T-helper 2 cell treated with Interferon-gamma antibody and Interleukin-4, amounts not matched to agents 5 μg/mL and 100 μg/mL, for 36 hours (primary cell): ENCODE data around the gene IL36RN.

ENCODE experiments used
- DNase-seq: peaks from one replicate; pipeline ENCODE4 v3.0.0; 2021; ENCODE audit warnings: low spot score
- H3K27ac Mint-ChIP-seq: one replicate; pipeline ENCODE4 v1.8.0; 2021; ENCODE audit warnings: mild to moderate bottlenecking, mixed read lengths
- H3K27me3 Mint-ChIP-seq: one replicate; pipeline ENCODE4 v1.8.0; 2021; ENCODE audit warnings: low read depth, mixed read lengths
- H3K36me3 Mint-ChIP-seq: one replicate; pipeline ENCODE4 v1.8.0; 2021; ENCODE audit warnings: low read depth, mixed read lengths
- H3K4me1 Mint-ChIP-seq: one replicate; pipeline ENCODE4 v1.8.0; 2021; ENCODE audit warnings: low read depth, mixed read lengths
- H3K4me3 Mint-ChIP-seq: one replicate; pipeline ENCODE4 v1.8.0; 2022; ENCODE audit warnings: mild to moderate bottlenecking, moderate library complexity, mixed read lengths
- H3K9me3 Mint-ChIP-seq: one replicate; pipeline ENCODE4 v1.8.0; 2021; ENCODE audit warnings: mixed read lengths

The IL36RN gene

GRCh38 chr2:113028112-113028511 lies 30.9 kb upstream of the IL36RN start:
- DNase-seq: no peak
- H3K4me3 Mint-ChIP-seq: no peak overlapping the region
- H3K4me1 Mint-ChIP-seq: no peaks in the 10 kb centered on the region
- H3K9me3 Mint-ChIP-seq: no peaks in the 10 kb centered on the region
- peaks cover 48% of the 10 kb centered on the region for H3K27me3 Mint-ChIP-seq
- H3K27ac Mint-ChIP-seq: no peak overlapping the region
- no peaks in the 10 kb centered on the region for H3K36me3 Mint-ChIP-seq

- H3K27ac Mint-ChIP-seq: no peak overlapping the region
- H3K4me3 Mint-ChIP-seq: no peak overlapping the region
- H3K27me3 Mint-ChIP-seq: peaks cover 29% of the 10 kb centered on the region
Observed at GRCh38 chr2:113032737-113033136, 26.3 kb upstream of the IL36RN start.

DNA sequence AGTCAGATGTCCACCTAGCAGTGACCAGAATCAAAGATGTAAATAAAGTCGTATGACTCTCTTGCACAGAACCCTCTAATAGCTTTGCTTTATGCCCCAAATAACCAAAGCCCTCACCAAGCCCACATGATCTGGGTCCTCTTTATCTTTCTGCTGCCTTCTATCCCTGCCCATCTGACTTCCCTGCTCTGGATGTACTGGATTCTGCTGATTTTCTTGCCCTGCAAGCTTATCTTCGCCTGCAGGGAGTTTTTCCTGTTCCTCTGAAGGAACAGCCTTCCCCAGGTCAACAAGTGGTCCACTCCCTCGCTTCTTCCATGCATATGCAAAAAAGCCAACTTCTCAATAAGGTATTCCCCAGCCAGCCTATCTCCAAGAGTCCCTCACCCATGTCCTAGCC lies 25.0 kb upstream of the IL36RN start:
- Mint-ChIP-seq H3K27ac (no peak overlapping the region), H3K9me3 (no peaks in the 10 kb centered on the region), H3K27me3 (peaks cover 27% of the 10 kb centered on the region), H3K36me3 (no peaks in the 10 kb centered on the region), H3K4me3 (no peak overlapping the region), H3K4me1 (no peaks in the 10 kb centered on the region)
- no peak for DNase-seq

More at GRCh38 chr2:113032737-113033136, 26.3 kb upstream of the IL36RN start:
- H3K4me1 Mint-ChIP-seq: no peaks in the 10 kb centered on the region
- H3K9me3 Mint-ChIP-seq: no peaks in the 10 kb centered on the region
- H3K36me3 Mint-ChIP-seq: no peaks in the 10 kb centered on the region
- DNase-seq: no peak

DNA sequence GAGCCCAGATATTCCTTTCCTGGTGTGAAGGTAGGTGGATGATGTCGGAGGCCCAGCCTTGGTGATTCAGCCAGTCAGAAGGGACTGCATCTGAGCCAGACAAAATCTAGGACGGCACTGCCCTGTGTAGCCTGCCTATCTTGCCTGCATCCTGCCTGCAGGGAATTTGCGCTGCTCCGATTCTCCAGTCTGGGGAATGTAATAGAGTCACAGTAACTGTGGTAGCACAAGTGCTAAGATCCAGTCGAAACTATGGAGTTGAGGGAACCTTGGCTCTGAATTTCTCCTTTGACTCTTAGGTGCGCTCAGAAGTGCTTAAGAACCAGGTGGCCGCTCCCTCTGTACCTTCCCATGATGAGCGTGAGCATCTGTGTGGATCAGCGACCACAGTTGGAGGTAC lies 22.2 kb upstream of the IL36RN start:
- Mint-ChIP-seq H3K9me3 (no peaks in the 10 kb centered on the region), H3K36me3 (no peaks in the 10 kb centered on the region), H3K4me3 (no peak overlapping the region), H3K27me3 (peaks cover 23% of the 10 kb centered on the region), H3K4me1 (peaks cover 2% of the 10 kb centered on the region), H3K27ac (no peak overlapping the region)
- DNase-seq: no peak

DNA sequence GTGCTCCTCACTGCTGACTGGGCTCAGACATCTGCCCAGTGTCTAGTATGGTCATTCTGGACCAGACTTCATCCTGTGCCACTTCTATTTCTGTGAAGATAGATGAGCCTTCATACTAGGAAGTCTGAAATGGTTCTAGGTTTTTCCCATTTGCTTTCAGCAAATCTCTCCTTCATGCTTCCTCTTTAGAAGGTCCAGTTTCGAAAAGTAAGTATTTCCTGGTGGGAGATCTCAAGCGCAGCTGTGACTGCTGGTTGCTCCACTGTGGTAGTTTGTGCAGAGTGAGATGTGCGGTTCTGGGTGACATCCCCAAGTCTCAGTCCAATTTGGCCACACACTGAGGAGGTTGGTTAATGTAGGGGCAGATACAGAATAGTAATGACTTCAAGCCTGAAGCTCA lies 20.7 kb upstream of the IL36RN start:
- no peak for DNase-seq
- Mint-ChIP-seq H3K4me3 (no peak overlapping the region), H3K4me1 (peaks cover 2% of the 10 kb centered on the region), H3K27me3 (peaks cover 33% of the 10 kb centered on the region), H3K36me3 (no peaks in the 10 kb centered on the region), H3K27ac (no peak overlapping the region), H3K9me3 (no peaks in the 10 kb centered on the region)

GRCh38 chr2:113039158-113039557 lies 19.8 kb upstream of the IL36RN start:
- no peak for DNase-seq
- Mint-ChIP-seq H3K27ac (no peak overlapping the region), H3K9me3 (no peaks in the 10 kb centered on the region), H3K36me3 (no peaks in the 10 kb centered on the region), H3K4me1 (peaks cover 2% of the 10 kb centered on the region), H3K27me3 (peaks cover 37% of the 10 kb centered on the region), H3K4me3 (no peak overlapping the region)

DNA sequence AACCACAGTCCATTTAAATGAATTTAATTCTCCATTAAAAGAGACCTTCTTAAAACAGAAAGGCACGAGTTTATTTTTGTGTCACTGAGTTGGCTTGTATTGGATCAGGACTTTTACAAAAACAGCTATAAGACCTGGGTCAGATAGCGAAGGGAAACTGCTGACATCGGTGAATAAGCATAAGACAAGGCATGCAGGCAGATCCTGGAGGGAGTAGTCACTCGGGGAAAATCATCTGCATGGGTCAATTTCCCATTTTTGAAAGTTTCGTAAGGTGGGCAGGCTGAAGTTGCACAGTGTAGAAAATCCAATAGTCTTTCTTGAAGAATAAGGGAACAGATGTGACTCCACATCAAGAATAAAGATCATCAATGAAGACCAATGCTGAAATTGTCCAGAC lies 19.3 kb upstream of the IL36RN start:
- Mint-ChIP-seq H3K9me3 (no peaks in the 10 kb centered on the region), H3K4me3 (no peak overlapping the region), H3K36me3 (no peaks in the 10 kb centered on the region), H3K27ac (no peak overlapping the region), H3K4me1 (peaks cover 2% of the 10 kb centered on the region), H3K27me3 (peaks cover 39% of the 10 kb centered on the region)
- DNase-seq: no peak

GRCh38 chr2:113041871-113042270 lies 17.1 kb upstream of the IL36RN start:
- H3K9me3 Mint-ChIP-seq: no peaks in the 10 kb centered on the region
- DNase-seq: no peak
- peaks cover 42% of the 10 kb centered on the region for H3K27me3 Mint-ChIP-seq
- H3K36me3 Mint-ChIP-seq: no peaks in the 10 kb centered on the region
- H3K4me1 Mint-ChIP-seq: peaks cover 2% of the 10 kb centered on the region
- H3K4me3 Mint-ChIP-seq: no peak overlapping the region
- H3K27ac Mint-ChIP-seq: no peak overlapping the region

DNA sequence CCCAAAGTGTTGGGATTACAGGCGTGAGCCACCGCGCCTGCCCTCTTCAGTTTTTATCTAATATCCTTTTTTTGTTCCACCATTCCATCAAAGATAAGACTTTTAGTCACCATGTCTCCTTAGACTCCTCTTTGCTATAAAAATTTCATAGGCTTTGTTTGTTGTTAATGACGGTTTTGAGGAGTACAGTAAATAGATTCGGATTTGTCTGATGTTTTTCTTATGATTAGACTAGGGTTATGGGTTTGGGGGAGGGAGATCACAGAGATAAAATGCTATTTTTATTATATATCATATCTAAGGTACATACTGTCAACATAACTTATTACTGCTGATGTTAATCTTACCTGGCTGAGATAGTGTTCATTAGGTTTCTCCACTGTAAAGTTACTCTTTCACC lies 12.5 kb upstream of the IL36RN start:
- H3K4me3 Mint-ChIP-seq: no peak overlapping the region
- no peak overlapping the region for H3K27ac Mint-ChIP-seq
- peaks cover 37% of the 10 kb centered on the region for H3K27me3 Mint-ChIP-seq
- no peaks in the 10 kb centered on the region for H3K4me1 Mint-ChIP-seq
- no peaks in the 10 kb centered on the region for H3K36me3 Mint-ChIP-seq
- H3K9me3 Mint-ChIP-seq: no peaks in the 10 kb centered on the region
- DNase-seq: no peak

GRCh38 chr2:113050921-113051895 lies 7.8 kb upstream of the IL36RN start:
- Mint-ChIP-seq H3K27ac (no peak overlapping the region), H3K4me1 (no peaks in the 10 kb centered on the region), H3K36me3 (no peaks in the 10 kb centered on the region), H3K9me3 (peaks cover 24% of the 10 kb centered on the region), H3K4me3 (no peak overlapping the region), H3K27me3 (peaks cover 12% of the 10 kb centered on the region)
- DNase-seq: no peak

GRCh38 chr2:113052396-113052917 lies 6.5 kb upstream of the IL36RN start, which contains the start of gene IL36B:
TSS of gene IL36B (minus strand) at chr2:113052867.
- H3K36me3 Mint-ChIP-seq: no peaks in the 10 kb centered on the region
- no peak for DNase-seq
- H3K27ac Mint-ChIP-seq: no peak within 1 kb of the TSS
- H3K9me3 Mint-ChIP-seq: peaks cover 27% of the 10 kb centered on the region
- H3K27me3 Mint-ChIP-seq: peaks cover 5% of the 10 kb centered on the region
- H3K4me1 Mint-ChIP-seq: no peaks in the 10 kb centered on the region
- no peak within 1 kb of the TSS for H3K4me3 Mint-ChIP-seq

DNA sequence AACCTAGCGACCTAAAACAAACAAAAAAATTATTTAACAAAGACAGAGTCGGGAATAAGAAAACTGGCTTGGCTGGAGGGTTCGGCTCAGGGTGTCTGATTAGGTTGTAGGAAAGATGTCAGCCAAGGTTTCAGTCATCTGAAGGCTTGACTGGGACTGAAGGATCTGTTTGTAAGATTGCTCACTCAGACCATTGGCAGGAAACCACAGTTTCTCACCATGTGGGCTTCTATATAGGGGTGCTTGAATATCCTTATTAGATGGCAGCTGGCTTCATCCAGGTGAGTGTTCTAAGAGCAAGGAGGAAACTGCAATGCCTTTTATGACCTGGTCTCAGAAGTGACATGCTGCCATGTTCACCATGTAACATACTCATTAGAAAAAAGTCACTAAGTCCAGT lies 5.3 kb upstream of the IL36RN start:
- Mint-ChIP-seq H3K4me1 (no peaks in the 10 kb centered on the region), H3K9me3 (peaks cover 27% of the 10 kb centered on the region), H3K4me3 (no peak overlapping the region), H3K27ac (no peak overlapping the region), H3K36me3 (no peaks in the 10 kb centered on the region), H3K27me3 (peaks cover 4% of the 10 kb centered on the region)
- DNase-seq: no peak

DNA sequence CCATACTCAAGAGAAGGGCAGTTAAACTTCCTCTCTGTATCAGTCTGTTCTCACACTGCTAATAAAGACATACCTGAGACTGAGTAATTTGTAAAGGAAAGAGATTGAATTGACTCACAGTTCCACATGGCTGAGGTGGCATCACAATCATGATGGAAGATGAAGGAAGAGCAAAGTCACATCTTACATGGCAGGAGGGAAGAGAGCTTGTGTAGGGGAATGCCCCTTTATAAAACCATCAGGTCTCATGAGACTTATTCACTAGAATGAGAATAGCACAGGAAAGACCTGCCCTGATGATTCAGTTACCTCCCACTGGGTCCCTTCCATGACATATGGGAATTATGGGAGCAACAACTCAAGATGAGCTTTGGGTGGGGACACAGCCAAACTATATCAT lies 4.9 kb upstream of the IL36RN start:
- Mint-ChIP-seq H3K36me3 (no peaks in the 10 kb centered on the region), H3K4me3 (no peak overlapping the region), H3K9me3 (peaks cover 27% of the 10 kb centered on the region), H3K27me3 (peaks cover 4% of the 10 kb centered on the region), H3K27ac (no peak overlapping the region), H3K4me1 (no peaks in the 10 kb centered on the region)
- no peak for DNase-seq

GRCh38 chr2:113056521-113056920 lies 2.5 kb upstream of the IL36RN start:
- Mint-ChIP-seq H3K27ac (no peak overlapping the region), H3K4me1 (no peaks in the 10 kb centered on the region), H3K9me3 (peaks cover 27% of the 10 kb centered on the region), H3K27me3 (peaks cover 3% of the 10 kb centered on the region), H3K36me3 (no peaks in the 10 kb centered on the region), H3K4me3 (no peak overlapping the region)
- no peak for DNase-seq
